HEK293 (cell line): ENCODE data around the gene TMEM8B.

ENCODE experiments used
- CTCF ChIA-PET: fragments of 350-600 bp; formaldehyde crosslinking; extraction: SDS; loops from one replicate; lab custom pipeline; 2021; ENCODE audit warnings: antibody characterized with exemption; lab: Yijun Ruan, JAX
- POLR2A ChIA-PET: fragments of 300-600 bp; formaldehyde crosslinking; extraction: SDS; loops from one replicate; lab custom pipeline; 2020; ENCODE audit warnings: antibody characterized with exemption, inconsistent platforms; lab: Yijun Ruan, JAX
- H3K27ac ChIP-seq: fragments of 200-500 bp; sonication (Bioruptor generic); 2 replicates; pipeline ENCODE4 v1.5.1; 2014; ENCODE audit warnings: low read depth, low read length, control low read depth, inconsistent platforms; ENCODE audit errors: extremely low read depth
- H3K36me3 ChIP-seq, 2 experiments: fragments of 200-500 bp in 1 of 2; sonication (Bioruptor generic) in 1 of 2; 1 replicate in 1 of 2; 2 replicates in 1 of 2; pipeline ENCODE4 v1.5.1; 2014 to 2017; ENCODE audit warnings: inconsistent platforms in 2 of 2, low read length in 2 of 2; ENCODE audit not compliant: control insufficient read depth in 2 of 2, insufficient read depth in 1 of 2
- H3K4me1 ChIP-seq: fragments of 200-500 bp; sonication (Bioruptor generic); 2 replicates; pipeline ENCODE4 v1.5.1; 2014; ENCODE audit warnings: mild to moderate bottlenecking, low read length, inconsistent platforms; ENCODE audit not compliant: control insufficient read depth, insufficient read depth
- H3K4me3 ChIP-seq: 2 replicates; pipeline ENCODE4 v1.5.1; 2011; ENCODE audit warnings: low read depth, mild to moderate bottlenecking, control low read depth, low read length, moderate library complexity
- H3K9me3 ChIP-seq: fragments of 200-500 bp; sonication (Bioruptor generic); 2 replicates; pipeline ENCODE4 v1.5.1; 2014; ENCODE audit warnings: low read depth, low read length, inconsistent platforms; ENCODE audit not compliant: control insufficient read depth, insufficient read depth
- BCL6B ChIP-seq: fragments of 450-650 bp; formaldehyde crosslinking; IDR thresholded peaks from 2 replicates; pipeline ENCODE4 v1.5.1; 2017; ENCODE audit warnings: missing biosample characterization, missing genetic modification characterization
- CTCF ChIP-seq: fragments of 450-650 bp; formaldehyde crosslinking; IDR thresholded peaks from 2 replicates; pipeline ENCODE4 v1.5.1; 2016; ENCODE audit warnings: missing biosample characterization, missing genetic modification characterization
- IKZF3 ChIP-seq: fragments of 450-650 bp; IDR thresholded peaks from 2 replicates; pipeline ENCODE4 v1.5.0; 2018; ENCODE audit warnings: missing biosample characterization, mild to moderate bottlenecking, missing genetic modification characterization, moderate library complexity
- PRDM1 ChIP-seq: fragments of 450-650 bp; formaldehyde crosslinking; IDR thresholded peaks from 2 replicates; pipeline ENCODE4; 2016; ENCODE audit warnings: missing biosample characterization, missing genetic modification characterization
- PRDM10 ChIP-seq: fragments of 450-650 bp; formaldehyde crosslinking; IDR thresholded peaks from 2 replicates; pipeline ENCODE4 v1.5.1; 2016; ENCODE audit warnings: missing biosample characterization, missing genetic modification characterization
- RBAK ChIP-seq: fragments of 450-650 bp; formaldehyde crosslinking; IDR thresholded peaks from 2 replicates; pipeline ENCODE4 v1.5.1; 2016; ENCODE audit warnings: missing biosample characterization, missing genetic modification characterization
- REPIN1 ChIP-seq: fragments of 450-650 bp; formaldehyde crosslinking; IDR thresholded peaks from 2 replicates; pipeline ENCODE4 v1.5.1; 2017; ENCODE audit warnings: missing biosample characterization, missing genetic modification characterization, low read depth
- SALL2 ChIP-seq: fragments of 450-650 bp; formaldehyde crosslinking; IDR thresholded peaks from 2 replicates; pipeline ENCODE4 v1.5.0; 2017; ENCODE audit warnings: missing biosample characterization, mild to moderate bottlenecking, missing genetic modification characterization, borderline replicate concordance
- TRIM28 ChIP-seq: IDR thresholded peaks from 2 replicates; pipeline ENCODE4 v1.6.1; 2011; ENCODE audit warnings: low read length, control low read depth, borderline replicate concordance
- YY1 ChIP-seq: fragments of 450-650 bp; formaldehyde crosslinking; IDR thresholded peaks from 2 replicates; pipeline ENCODE4 v1.5.1; 2018; ENCODE audit warnings: missing biosample characterization, missing genetic modification characterization
- ZBTB17 ChIP-seq: fragments of 450-650 bp; formaldehyde crosslinking; IDR thresholded peaks from 2 replicates; pipeline ENCODE4 v1.5.1; 2016; ENCODE audit warnings: missing biosample characterization, missing genetic modification characterization
- ZBTB26 ChIP-seq: fragments of 450-650 bp; formaldehyde crosslinking; optimal IDR thresholded peaks from 2 replicates; pipeline ENCODE3; 2016; ENCODE audit warnings: missing biosample characterization, mild to moderate bottlenecking, missing genetic modification characterization
- ZFHX2 ChIP-seq: fragments of 450-650 bp; formaldehyde crosslinking; conservative IDR thresholded peaks from 2 replicates; pipeline ENCODE4 v1.5.1; 2016; ENCODE audit warnings: missing biosample characterization, missing genetic modification characterization
- ZNF132 ChIP-seq: fragments of 450-650 bp; formaldehyde crosslinking; IDR thresholded peaks from 2 replicates; pipeline ENCODE4 v1.5.1; 2017; ENCODE audit warnings: missing biosample characterization, missing genetic modification characterization, borderline replicate concordance
- ZNF175 ChIP-seq: fragments of 450-650 bp; formaldehyde crosslinking; IDR thresholded peaks from 2 replicates; pipeline ENCODE4 v1.5.1; 2016; ENCODE audit warnings: missing biosample characterization, missing genetic modification characterization
- ZNF529 ChIP-seq: fragments of 450-650 bp; formaldehyde crosslinking; IDR thresholded peaks from 2 replicates; pipeline ENCODE4 v1.5.1; 2017; ENCODE audit warnings: missing genetic modification characterization, missing biosample characterization; ENCODE audit not compliant: insufficient replicate concordance
- ZNF560 ChIP-seq: fragments of 450-650 bp; formaldehyde crosslinking; IDR thresholded peaks from 2 replicates; pipeline ENCODE4 v1.5.1; 2017; ENCODE audit warnings: missing biosample characterization, missing genetic modification characterization, borderline replicate concordance
- ZNF561 ChIP-seq: fragments of 450-650 bp; IDR thresholded peaks from 2 replicates; pipeline ENCODE4 v1.5.1; 2018; ENCODE audit warnings: missing biosample characterization, missing genetic modification characterization, borderline replicate concordance
- ZNF654 ChIP-seq: fragments of 450-650 bp; formaldehyde crosslinking; IDR thresholded peaks from 2 replicates; pipeline ENCODE4 v1.5.1; 2016; ENCODE audit warnings: low read depth, missing biosample characterization, missing genetic modification characterization
- ZNF677 ChIP-seq: fragments of 450-650 bp; IDR thresholded peaks from 2 replicates; pipeline ENCODE4 v1.5.0; 2018; ENCODE audit warnings: missing biosample characterization, mild to moderate bottlenecking, missing genetic modification characterization, moderate library complexity
- ZNF792 ChIP-seq: fragments of 450-650 bp; formaldehyde crosslinking; IDR thresholded peaks from 2 replicates; pipeline ENCODE4 v1.5.1; 2016; ENCODE audit warnings: missing biosample characterization, missing genetic modification characterization
- ZNF837 ChIP-seq: fragments of 450-650 bp; formaldehyde crosslinking; IDR thresholded peaks from 2 replicates; pipeline ENCODE4 v1.5.1; 2016; ENCODE audit warnings: missing biosample characterization, missing genetic modification characterization
- TF ChIP-seq, protein P1 (sequence below): fragments of 450-650 bp; formaldehyde crosslinking; IDR thresholded peaks from 2 replicates; pipeline ENCODE4 v1.5.1; 2016; ENCODE audit warnings: missing biosample characterization, missing genetic modification characterization
- TF ChIP-seq, protein P2 (sequence below): fragments of 450-650 bp; formaldehyde crosslinking; IDR thresholded peaks from 2 replicates; pipeline ENCODE4 v1.5.1; 2016; ENCODE audit warnings: missing biosample characterization, missing genetic modification characterization

Gene TMEM8B

GRCh38 chr9:35882263-35882848 lies 53.3 kb downstream of the TMEM8B start:
- POLR2A ChIA-PET: interaction anchor here (0.5 to 1.7 kb wide), 3 partner anchors 68 to 316 kb away, joined by 3 to 5 read pairs (median 5); partner anchors contain the start of gene HINT2
- H3K4me3 ChIP-seq: no peak overlapping the region
- no peaks in the 10 kb centered on the region for H3K4me1 ChIP-seq
- no peaks in the 10 kb centered on the region for H3K9me3 ChIP-seq
- H3K36me3 ChIP-seq: no peaks in the 10 kb centered on the region
- CTCF ChIA-PET: interaction anchor here (0.5 to 7.9 kb wide), 68 partner anchors 9 to 1429 kb away, joined by 3 to 120 read pairs (median 4); partner anchors contain the start of genes ARHGEF39, CCDC107, FAM221B and GBA2
- no peak overlapping the region for H3K27ac ChIP-seq
- TF ChIP-seq SALL2 (tag by site-specific recombination): no peak
- TF ChIP-seq ZNF792 (tag by site-specific recombination): no peak
- TF ChIP-seq PRDM1 (tag by site-specific recombination): 0 out of 2 replicates have a peak, but pooled peaks have one; percentile 30
- no peak for TF ChIP-seq ZNF837 (tag by site-specific recombination)
- TF ChIP-seq ZNF529: no peak
- TF ChIP-seq TRIM28: no peak
- TF ChIP-seq ZNF677: no peak
- peak; percentile 52 for TF ChIP-seq ZNF654
- peak; percentile 98 for TF ChIP-seq ZBTB17
- no peak for TF ChIP-seq ZNF132 (tag by site-specific recombination)
- TF ChIP-seq ZNF560 (tag by site-specific recombination): no peak
- TF ChIP-seq CTCF: peak; percentile 41; the same call in 1 of the 2 replicates
- TF ChIP-seq IKZF3: peak; percentile 54; the same call in 1 of the 2 replicates
- no peak for TF ChIP-seq RBAK (tag by site-specific recombination)
- no peak for TF ChIP-seq ZBTB26 (tag by site-specific recombination)
- no peak for TF ChIP-seq ZFHX2 (tag by site-specific recombination)
- TF ChIP-seq, protein P1, sequence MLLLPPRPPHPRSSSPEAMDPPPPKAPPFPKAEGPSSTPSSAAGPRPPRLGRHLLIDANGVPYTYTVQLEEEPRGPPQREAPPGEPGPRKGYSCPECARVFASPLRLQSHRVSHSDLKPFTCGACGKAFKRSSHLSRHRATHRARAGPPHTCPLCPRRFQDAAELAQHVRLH (tag by site-specific recombination): no peak
- TF ChIP-seq ZNF561: no peak
- TF ChIP-seq ZNF175 (tag by site-specific recombination): no peak

GRCh38 chr9:35882996-35883395 lies 54.0 kb downstream of the TMEM8B start:
- TF ChIP-seq PRDM10 (tag by site-specific recombination) (peak; percentile 75), BCL6B (peak; percentile 71), REPIN1 (tag by site-specific recombination) (no peak), YY1 (tag by site-specific recombination) (no peak)
- TF ChIP-seq, protein P2, sequence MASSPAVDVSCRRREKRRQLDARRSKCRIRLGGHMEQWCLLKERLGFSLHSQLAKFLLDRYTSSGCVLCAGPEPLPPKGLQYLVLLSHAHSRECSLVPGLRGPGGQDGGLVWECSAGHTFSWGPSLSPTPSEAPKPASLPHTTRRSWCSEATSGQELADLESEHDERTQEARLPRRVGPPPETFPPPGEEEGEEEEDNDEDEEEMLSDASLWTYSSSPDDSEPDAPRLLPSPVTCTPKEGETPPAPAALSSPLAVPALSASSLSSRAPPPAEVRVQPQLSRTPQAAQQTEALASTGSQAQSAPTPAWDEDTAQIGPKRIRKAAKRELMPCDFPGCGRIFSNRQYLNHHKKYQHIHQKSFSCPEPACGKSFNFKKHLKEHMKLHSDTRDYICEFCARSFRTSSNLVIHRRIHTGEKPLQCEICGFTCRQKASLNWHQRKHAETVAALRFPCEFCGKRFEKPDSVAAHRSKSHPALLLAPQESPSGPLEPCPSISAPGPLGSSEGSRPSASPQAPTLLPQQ: no peak
- H3K36me3 ChIP-seq: no peaks in the 10 kb centered on the region
- ChIA-PET POLR2A (interaction anchor here (1.7 kb wide), 1 partner anchor 69 kb away, joined by 5 read pairs; the partner anchor contains the start of gene HINT2), CTCF (interaction anchor here (0.6 to 7.9 kb wide), 28 partner anchors 8 to 1413 kb away, joined by 3 to 120 read pairs (median 8); partner anchors contain the start of genes GBA2, HINT2, NPR2 and OR13J1)
- H3K9me3 ChIP-seq: no peaks in the 10 kb centered on the region
- no peaks in the 10 kb centered on the region for H3K4me1 ChIP-seq
- no peak overlapping the region for H3K4me3 ChIP-seq
- H3K27ac ChIP-seq: no peak overlapping the region
